Neural cell (in vitro differentiated cells): Measurements from ENCODE around the gene TXK. TPM values are rescaled to one million over a fixed set of nuclear protein-coding genes. Genes with fewer than 3 reads are reported as not detected.

Source experiments
- H2AFZ ChIP-seq: fragments of 200-600, 300-800 bp; sonication (generic), shearing (Covaris generic); 2 replicates; pipeline ENCODE4 v1.6.0; 2014; ENCODE audit warnings: low read depth, mild to moderate bottlenecking, antibody characterized with exemption, low read length, moderate library complexity
- H3F3A ChIP-seq: fragments of 200-600 bp; shearing (Covaris generic); 2 replicates; pipeline ENCODE4 v1.6.1; 2016; ENCODE audit warnings: mild to moderate bottlenecking, moderate library complexity, mixed read lengths, antibody characterized with exemption, low read length; ENCODE audit not compliant: insufficient read depth, poor library complexity, severe bottlenecking
- H3K27ac ChIP-seq: fragments of 200-600, 300-800 bp; sonication (generic), shearing (Covaris generic); 2 replicates; pipeline ENCODE4 v1.5.1; 2014; ENCODE audit warnings: mild to moderate bottlenecking, low read length, moderate library complexity
- H3K27me3 ChIP-seq: fragments of 300-800, 200-600 bp; sonication (generic), shearing (Covaris generic); 2 replicates; pipeline ENCODE4 v1.6.0; 2014; ENCODE audit warnings: mild to moderate bottlenecking, low read depth, low read length, moderate library complexity; ENCODE audit not compliant: insufficient read depth
- H3K36me3 ChIP-seq: fragments of 300-800, 200-600 bp; sonication (generic), shearing (Covaris generic); 2 replicates; pipeline ENCODE4 v1.5.1; 2014; ENCODE audit warnings: mild to moderate bottlenecking, antibody characterized with exemption, low read length, moderate library complexity; ENCODE audit not compliant: insufficient read depth
- H3K4me2 ChIP-seq: fragments of 300-800, 200-600 bp; sonication (generic), shearing (Covaris generic); 2 replicates; pipeline ENCODE4 v1.6.0; 2014; ENCODE audit warnings: mild to moderate bottlenecking, low read length
- H3K4me3 ChIP-seq: fragments of 300-800, 200-600 bp; sonication (generic), shearing (Covaris generic); 2 replicates; pipeline ENCODE4 v1.5.1; 2014; ENCODE audit warnings: mild to moderate bottlenecking, low read length, moderate library complexity
- H3K79me2 ChIP-seq: fragments of 200-600 bp; shearing (Covaris generic); replicated peaks from 2 replicates; pipeline ENCODE4 v1.6.0; 2014; ENCODE audit warnings: mild to moderate bottlenecking, low read length, moderate library complexity; ENCODE audit not compliant: insufficient read depth
- H3K9ac ChIP-seq: fragments of 300-800, 200-600 bp; sonication (generic), shearing (Covaris generic); 2 replicates; pipeline ENCODE4 v1.6.1; 2016; ENCODE audit warnings: mild to moderate bottlenecking, low read length, mixed read lengths
- H3K9me2 ChIP-seq: fragments of 200-600 bp; shearing (Covaris generic); 2 replicates; pipeline ENCODE4 v1.6.1; 2016; ENCODE audit warnings: mild to moderate bottlenecking, low read length, mixed read lengths; ENCODE audit not compliant: insufficient read depth
- H3K9me3 ChIP-seq: fragments of 200-600, 300-800 bp; sonication (generic), shearing (Covaris generic); 2 replicates; pipeline ENCODE4 v1.6.1; 2016; ENCODE audit warnings: mild to moderate bottlenecking, mixed run types, low read length, moderate library complexity, mixed read lengths
- H4K20me1 ChIP-seq: fragments of 200-600 bp; shearing (Covaris generic); 2 replicates; pipeline ENCODE4 v1.6.1; 2016; ENCODE audit warnings: mild to moderate bottlenecking, mixed run types; ENCODE audit not compliant: insufficient read depth
- EP300 ChIP-seq: fragments of 450-650 bp; conservative IDR thresholded peaks from 2 replicates; pipeline ENCODE4 v1.6.1; 2014; ENCODE audit warnings: antibody characterized with exemption, mild to moderate bottlenecking, moderate library complexity; ENCODE audit not compliant: poor library complexity, severe bottlenecking
- EZH2 ChIP-seq: fragments of 200-600, 300-800 bp; shearing (Covaris generic), sonication (generic); IDR thresholded peaks from 2 replicates; pipeline ENCODE4 v1.6.1; 2014; ENCODE audit warnings: antibody characterized with exemption, low read length, borderline replicate concordance, mild to moderate bottlenecking; ENCODE audit not compliant: insufficient read depth, poor library complexity, severe bottlenecking
- MXI1 ChIP-seq: fragments of 450-650 bp; conservative IDR thresholded peaks from 2 replicates; pipeline ENCODE4 v1.6.1; 2014; ENCODE audit warnings: antibody characterized with exemption, mild to moderate bottlenecking; ENCODE audit not compliant: poor library complexity, severe bottlenecking
- POLR2AphosphoS5 ChIP-seq: IDR thresholded peaks from 2 replicates; pipeline ENCODE4 v1.6.1; 2012
- RAD21 ChIP-seq: fragments of 450-650 bp; conservative IDR thresholded peaks from 2 replicates; pipeline ENCODE4 v1.6.1; 2014; ENCODE audit warnings: antibody characterized with exemption, mild to moderate bottlenecking, moderate library complexity
- SMC3 ChIP-seq: fragments of 450-650 bp; conservative IDR thresholded peaks from 2 replicates; pipeline ENCODE4 v1.6.1; 2014; ENCODE audit warnings: antibody characterized with exemption, mild to moderate bottlenecking, moderate library complexity; ENCODE audit not compliant: poor library complexity
- TAF1 ChIP-seq: IDR thresholded peaks from 2 replicates; pipeline ENCODE4 v1.6.1; 2012; ENCODE audit warnings: low read depth
- polyA plus RNA-seq: library from polyadenylated mRNA; depleted of rRNA; stranded (reverse); fragments of >200 nt; gene quantifications from 2 replicates; pipeline ENCODE4 v1.2.3, GENCODE V29; 2014
- TF ChIP-seq, protein P1 (sequence below): fragments of 450-650 bp; IDR thresholded peaks from 2 replicates; pipeline ENCODE4 v1.5.1; 2014; ENCODE audit warnings: antibody characterized with exemption, mild to moderate bottlenecking, moderate library complexity; ENCODE audit not compliant: poor library complexity, severe bottlenecking
- TF ChIP-seq, protein P2 (sequence below): IDR thresholded peaks from 2 replicates; pipeline ENCODE4 v1.6.1; 2012; ENCODE audit warnings: borderline replicate concordance

The TXK gene
- polyA plus RNA-seq, 1 donor from 2014 or later = not detected

DNA sequence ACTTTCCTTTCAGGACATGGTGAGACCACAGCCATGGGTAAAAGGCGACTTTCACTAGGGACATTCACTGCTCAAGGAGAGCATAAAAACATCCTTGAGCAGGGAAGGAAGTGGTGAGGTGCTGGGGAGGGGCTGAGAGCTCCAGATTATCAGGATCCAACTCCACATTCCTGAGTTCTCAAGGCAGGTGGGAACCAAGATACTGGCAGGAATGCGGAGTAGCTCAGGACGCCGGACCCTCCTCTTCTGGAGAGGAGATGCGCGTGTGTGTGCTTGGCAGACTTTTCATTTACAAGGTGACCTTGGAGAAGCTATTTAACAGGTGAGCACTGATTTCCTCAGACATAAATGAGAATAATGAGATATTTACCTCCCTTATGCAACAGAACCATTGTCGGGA lies 41.3 kb upstream of the TXK start:
- H3K27me3 ChIP-seq = no peaks in the 10 kb centered on the region
- no peaks in the 10 kb centered on the region for H3K9me2 ChIP-seq
- TF ChIP-seq, protein P1, sequence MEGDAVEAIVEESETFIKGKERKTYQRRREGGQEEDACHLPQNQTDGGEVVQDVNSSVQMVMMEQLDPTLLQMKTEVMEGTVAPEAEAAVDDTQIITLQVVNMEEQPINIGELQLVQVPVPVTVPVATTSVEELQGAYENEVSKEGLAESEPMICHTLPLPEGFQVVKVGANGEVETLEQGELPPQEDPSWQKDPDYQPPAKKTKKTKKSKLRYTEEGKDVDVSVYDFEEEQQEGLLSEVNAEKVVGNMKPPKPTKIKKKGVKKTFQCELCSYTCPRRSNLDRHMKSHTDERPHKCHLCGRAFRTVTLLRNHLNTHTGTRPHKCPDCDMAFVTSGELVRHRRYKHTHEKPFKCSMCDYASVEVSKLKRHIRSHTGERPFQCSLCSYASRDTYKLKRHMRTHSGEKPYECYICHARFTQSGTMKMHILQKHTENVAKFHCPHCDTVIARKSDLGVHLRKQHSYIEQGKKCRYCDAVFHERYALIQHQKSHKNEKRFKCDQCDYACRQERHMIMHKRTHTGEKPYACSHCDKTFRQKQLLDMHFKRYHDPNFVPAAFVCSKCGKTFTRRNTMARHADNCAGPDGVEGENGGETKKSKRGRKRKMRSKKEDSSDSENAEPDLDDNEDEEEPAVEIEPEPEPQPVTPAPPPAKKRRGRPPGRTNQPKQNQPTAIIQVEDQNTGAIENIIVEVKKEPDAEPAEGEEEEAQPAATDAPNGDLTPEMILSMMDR = no peak
- TF ChIP-seq MXI1 (no peak), SMC3 (no peak), TAF1 (no peak), EP300 (no peak), POLR2AphosphoS5 (no peak), RAD21 (no peak), EZH2 (no peak)
- TF ChIP-seq, protein P2, sequence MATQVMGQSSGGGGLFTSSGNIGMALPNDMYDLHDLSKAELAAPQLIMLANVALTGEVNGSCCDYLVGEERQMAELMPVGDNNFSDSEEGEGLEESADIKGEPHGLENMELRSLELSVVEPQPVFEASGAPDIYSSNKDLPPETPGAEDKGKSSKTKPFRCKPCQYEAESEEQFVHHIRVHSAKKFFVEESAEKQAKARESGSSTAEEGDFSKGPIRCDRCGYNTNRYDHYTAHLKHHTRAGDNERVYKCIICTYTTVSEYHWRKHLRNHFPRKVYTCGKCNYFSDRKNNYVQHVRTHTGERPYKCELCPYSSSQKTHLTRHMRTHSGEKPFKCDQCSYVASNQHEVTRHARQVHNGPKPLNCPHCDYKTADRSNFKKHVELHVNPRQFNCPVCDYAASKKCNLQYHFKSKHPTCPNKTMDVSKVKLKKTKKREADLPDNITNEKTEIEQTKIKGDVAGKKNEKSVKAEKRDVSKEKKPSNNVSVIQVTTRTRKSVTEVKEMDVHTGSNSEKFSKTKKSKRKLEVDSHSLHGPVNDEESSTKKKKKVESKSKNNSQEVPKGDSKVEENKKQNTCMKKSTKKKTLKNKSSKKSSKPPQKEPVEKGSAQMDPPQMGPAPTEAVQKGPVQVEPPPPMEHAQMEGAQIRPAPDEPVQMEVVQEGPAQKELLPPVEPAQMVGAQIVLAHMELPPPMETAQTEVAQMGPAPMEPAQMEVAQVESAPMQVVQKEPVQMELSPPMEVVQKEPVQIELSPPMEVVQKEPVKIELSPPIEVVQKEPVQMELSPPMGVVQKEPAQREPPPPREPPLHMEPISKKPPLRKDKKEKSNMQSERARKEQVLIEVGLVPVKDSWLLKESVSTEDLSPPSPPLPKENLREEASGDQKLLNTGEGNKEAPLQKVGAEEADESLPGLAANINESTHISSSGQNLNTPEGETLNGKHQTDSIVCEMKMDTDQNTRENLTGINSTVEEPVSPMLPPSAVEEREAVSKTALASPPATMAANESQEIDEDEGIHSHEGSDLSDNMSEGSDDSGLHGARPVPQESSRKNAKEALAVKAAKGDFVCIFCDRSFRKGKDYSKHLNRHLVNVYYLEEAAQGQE = no peak
- no peaks in the 10 kb centered on the region for H4K20me1 ChIP-seq
- no peaks in the 10 kb centered on the region for H3K36me3 ChIP-seq
- no peak overlapping the region for H3K4me2 ChIP-seq
- H3K27ac ChIP-seq = no peak overlapping the region
- H3K79me2 ChIP-seq = no peaks in the 10 kb centered on the region
- no peak overlapping the region for H3K4me3 ChIP-seq
- H2AFZ ChIP-seq = no peak overlapping the region
- H3F3A ChIP-seq = no peaks in the 10 kb centered on the region
- H3K9ac ChIP-seq = no peak overlapping the region
- no peaks in the 10 kb centered on the region for H3K9me3 ChIP-seq

DNA sequence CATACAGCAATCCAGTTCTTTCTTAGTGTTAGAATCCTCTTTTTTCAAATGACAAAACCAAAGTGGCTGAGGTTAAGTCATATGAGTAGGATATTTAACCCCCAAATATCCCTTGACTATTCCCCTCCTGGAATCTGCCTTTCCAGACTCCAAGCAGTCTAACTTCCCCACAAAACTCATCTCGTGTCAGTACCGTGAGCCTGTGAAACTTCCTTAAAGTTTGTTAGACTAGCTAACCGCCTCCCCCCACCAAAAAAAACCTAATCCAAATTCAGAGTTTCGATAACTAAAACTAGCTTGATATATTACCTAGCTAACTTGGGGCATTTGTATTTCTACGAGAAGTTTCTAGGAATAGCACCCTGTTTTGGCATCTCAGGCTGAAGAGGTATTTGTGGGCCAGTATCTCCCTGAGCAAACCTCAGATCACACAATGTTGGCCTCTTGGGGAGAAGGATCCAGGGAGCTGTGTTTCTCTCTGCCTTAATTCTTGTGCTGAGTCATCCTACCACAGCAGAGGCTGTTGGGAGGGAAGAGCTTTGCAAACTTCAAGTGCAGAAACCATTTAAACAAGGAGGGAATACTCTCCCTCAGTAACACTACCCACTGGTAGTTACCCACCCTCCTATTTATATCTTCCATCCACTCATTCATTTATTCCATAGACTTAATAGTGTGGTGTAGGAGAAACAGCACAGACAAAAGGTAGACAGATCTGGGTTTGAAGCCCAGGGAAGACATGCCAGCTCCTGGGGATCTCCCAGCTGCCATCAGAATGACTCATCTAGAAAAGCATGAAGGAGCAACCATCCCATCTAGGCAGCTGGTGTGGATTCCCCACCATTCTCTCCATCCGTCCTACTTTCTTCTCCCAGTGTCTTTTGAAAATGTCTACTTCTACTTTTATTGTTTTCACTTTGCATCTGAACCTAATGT lies 39.3 kb upstream of the TXK start:
- Histone ChIP-seq H3K9me2 (no peaks in the 10 kb centered on the region), H3K27me3 (no peaks in the 10 kb centered on the region), H3K36me3 (no peaks in the 10 kb centered on the region), H4K20me1 (no peaks in the 10 kb centered on the region), H3F3A (no peaks in the 10 kb centered on the region), H3K9ac (no peak overlapping the region), H2AFZ (no peak overlapping the region), H3K79me2 (no peaks in the 10 kb centered on the region), H3K9me3 (no peaks in the 10 kb centered on the region), H3K4me3 (no peak overlapping the region), H3K4me2 (no peak overlapping the region), H3K27ac (no peak overlapping the region)
- TF ChIP-seq TAF1 = no peak
- TF ChIP-seq EP300 = no peak
- TF ChIP-seq, protein P1 = no peak
- TF ChIP-seq RAD21 = no peak
- TF ChIP-seq POLR2AphosphoS5 = no peak
- TF ChIP-seq MXI1 = no peak
- TF ChIP-seq, protein P2 = no peak
- TF ChIP-seq EZH2 = no peak
- TF ChIP-seq SMC3 = no peak
